Panc1 (cell line): ENCODE measurements around the gene MLPH. TPM values are rescaled to one million over a fixed set of nuclear protein-coding genes. Genes with fewer than 3 reads are reported as not detected.

Source experiments
- ATAC-seq: fragments of 200-7000 bp; cut with Tn5 transposase; 2 replicates; pipeline ENCODE4 v1.9.1; 2020; ENCODE audit warnings: mild to moderate bottlenecking, moderate library complexity
- BruUV-seq: library from RNA; stranded (reverse); fragments of 400-500 nt; replicated peaks from 2 replicates; lab custom pipeline; 2021; lab: Mats Ljungman, UMichigan
- CTCF ChIA-PET: fragments of 300-600 bp; sonication (Branson Sonifier 250); formaldehyde crosslinking; loops from one replicate; lab custom pipeline; 2022; ENCODE audit warnings: antibody characterized with exemption; lab: Charles Lee
- POLR2A ChIA-PET: fragments of 300-600 bp; sonication (Branson Sonifier 250); formaldehyde crosslinking; loops from one replicate; lab custom pipeline; 2022; ENCODE audit warnings: antibody characterized with exemption; lab: Charles Lee
- DNase-seq: peaks from one replicate; pipeline ENCODE4 v3.0.0-alpha.2; 2010; ENCODE audit warnings: low read depth, low spot score
- H3K27ac ChIP-seq: 2 replicates; pipeline ENCODE4 v1.5.1; 2011; ENCODE audit warnings: mild to moderate bottlenecking, low read length, inconsistent platforms
- H3K27me3 ChIP-seq: fragments of 200-500 bp; sonication (Bioruptor generic); 2 replicates; pipeline ENCODE4 v1.6.0; 2014; ENCODE audit warnings: low read length, inconsistent platforms; ENCODE audit not compliant: control insufficient read depth, insufficient read depth
- H3K36me3 ChIP-seq: fragments of 200-500 bp; sonication (Bioruptor generic); 2 replicates; pipeline ENCODE4 v1.5.1; 2014; ENCODE audit warnings: inconsistent platforms, mild to moderate bottlenecking, low read length, moderate library complexity; ENCODE audit not compliant: control insufficient read depth, insufficient read depth
- H3K4me1 ChIP-seq: 2 replicates; pipeline ENCODE4 v1.5.1; 2011; ENCODE audit warnings: inconsistent platforms, mild to moderate bottlenecking, low read length, moderate library complexity; ENCODE audit not compliant: control insufficient read depth, insufficient read depth
- H3K4me3 ChIP-seq, 2 experiments: 2 replicates each; pipeline ENCODE4 v1.5.1; 2011 to 2012; ENCODE audit warnings: low read depth in 2 of 2, low read length in 2 of 2, mild to moderate bottlenecking in 2 of 2, inconsistent platforms in 1 of 2, moderate library complexity in 1 of 2
- H3K9me3 ChIP-seq: fragments of 200-500 bp; sonication (Bioruptor generic); 2 replicates; pipeline ENCODE4 v1.5.1; 2014; ENCODE audit warnings: low read depth, mild to moderate bottlenecking, inconsistent platforms, low read length, moderate library complexity; ENCODE audit not compliant: control insufficient read depth, insufficient read depth
- POLR2AphosphoS5 ChIP-seq: IDR thresholded peaks from 2 replicates; pipeline ENCODE4 v1.6.1; 2012; ENCODE audit warnings: mild to moderate bottlenecking, low read depth, low read length, moderate library complexity
- SIN3A ChIP-seq: IDR thresholded peaks from 2 replicates; pipeline ENCODE4 v1.6.1; 2012; ENCODE audit warnings: low read depth, mild to moderate bottlenecking, low read length, moderate library complexity, borderline replicate concordance; ENCODE audit not compliant: insufficient read depth
- TCF7L2 ChIP-seq: IDR thresholded peaks from 2 replicates; pipeline ENCODE4 v1.6.1; 2011; ENCODE audit warnings: mild to moderate bottlenecking, low read depth, low read length, inconsistent platforms
- in situ Hi-C: cut with HindIII; loops from 2 replicates; pipeline ENCODE4 v1.10.0; 2016; ENCODE audit warnings: low sequenced_read_pairs, low pct_unique_long_range_greater_than_20kb
- intact Hi-C: fragments of 100-400 bp; cut with micrococcal nuclease; formaldehyde crosslinking; loops from one replicate; pipeline ENCODE4 v1.10.0; 2022; ENCODE audit not compliant: unreplicated experiment
- total RNA-seq: library from RNA; stranded (reverse); gene quantifications from one replicate; pipeline ENCODE4 v1.2.1, GENCODE V29; 2021; ENCODE audit not compliant: unreplicated experiment
- TF ChIP-seq, protein P1 (sequence below): fragments of 450-650 bp; IDR thresholded peaks from 2 replicates; pipeline ENCODE4 v1.5.1; 2017; ENCODE audit warnings: mild to moderate bottlenecking
- TF ChIP-seq, protein P2 (sequence below), 2 experiments: IDR thresholded peaks; 2 replicates each; pipeline ENCODE4 v1.6.1; 2011 to 2012; ENCODE audit warnings: low read depth in 2 of 2, control low read depth in 1 of 2, low read length in 1 of 2, mild to moderate bottlenecking in 1 of 2, moderate library complexity in 1 of 2; ENCODE audit not compliant: insufficient read depth in 1 of 2

Gene MLPH
- total RNA-seq, 1 experiment from 2014 or later = 60.2 TPM

DNA sequence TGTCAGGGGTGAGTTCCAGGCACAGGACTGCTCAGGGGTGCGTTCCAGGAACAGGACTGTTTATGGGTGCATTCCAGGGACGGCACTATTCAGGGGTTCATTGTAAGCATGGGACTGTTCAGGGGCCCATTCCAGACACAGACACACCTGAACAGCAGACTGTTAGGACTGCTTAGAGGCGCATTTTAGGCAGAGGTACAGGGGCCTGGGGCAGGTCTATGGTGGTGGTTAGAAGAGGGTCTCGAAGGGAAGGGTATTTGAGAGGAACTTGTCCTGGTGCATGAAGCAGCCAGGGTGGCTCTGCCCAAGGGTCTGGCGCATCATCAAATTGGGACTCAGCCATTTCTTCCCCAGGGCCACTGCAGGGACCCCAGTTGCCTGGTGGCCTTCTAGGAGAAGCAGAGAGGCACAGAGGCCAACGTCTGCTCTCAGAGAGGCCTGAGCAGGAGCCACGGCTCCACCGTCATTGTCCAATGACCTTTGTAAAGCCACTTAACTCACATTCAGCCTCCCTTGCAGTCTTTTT, 14.8 kb upstream of the MLPH start:
- ATAC-seq (no peak), DNase-seq (no peak)
- ChIA-PET CTCF (interaction anchor here (1.4 kb wide), 1 partner anchor 100 kb away, joined by 4 read pairs; no protein-coding TSS in a partner anchor), POLR2A (no interaction called here)
- peaks cover 14% of the 10 kb centered on the region for H3K4me1 ChIP-seq
- TF ChIP-seq, protein P1, sequence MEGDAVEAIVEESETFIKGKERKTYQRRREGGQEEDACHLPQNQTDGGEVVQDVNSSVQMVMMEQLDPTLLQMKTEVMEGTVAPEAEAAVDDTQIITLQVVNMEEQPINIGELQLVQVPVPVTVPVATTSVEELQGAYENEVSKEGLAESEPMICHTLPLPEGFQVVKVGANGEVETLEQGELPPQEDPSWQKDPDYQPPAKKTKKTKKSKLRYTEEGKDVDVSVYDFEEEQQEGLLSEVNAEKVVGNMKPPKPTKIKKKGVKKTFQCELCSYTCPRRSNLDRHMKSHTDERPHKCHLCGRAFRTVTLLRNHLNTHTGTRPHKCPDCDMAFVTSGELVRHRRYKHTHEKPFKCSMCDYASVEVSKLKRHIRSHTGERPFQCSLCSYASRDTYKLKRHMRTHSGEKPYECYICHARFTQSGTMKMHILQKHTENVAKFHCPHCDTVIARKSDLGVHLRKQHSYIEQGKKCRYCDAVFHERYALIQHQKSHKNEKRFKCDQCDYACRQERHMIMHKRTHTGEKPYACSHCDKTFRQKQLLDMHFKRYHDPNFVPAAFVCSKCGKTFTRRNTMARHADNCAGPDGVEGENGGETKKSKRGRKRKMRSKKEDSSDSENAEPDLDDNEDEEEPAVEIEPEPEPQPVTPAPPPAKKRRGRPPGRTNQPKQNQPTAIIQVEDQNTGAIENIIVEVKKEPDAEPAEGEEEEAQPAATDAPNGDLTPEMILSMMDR = no peak
- TF ChIP-seq POLR2AphosphoS5 (no peak), TCF7L2 (no peak), SIN3A (no peak)
- TF ChIP-seq, protein P2, sequence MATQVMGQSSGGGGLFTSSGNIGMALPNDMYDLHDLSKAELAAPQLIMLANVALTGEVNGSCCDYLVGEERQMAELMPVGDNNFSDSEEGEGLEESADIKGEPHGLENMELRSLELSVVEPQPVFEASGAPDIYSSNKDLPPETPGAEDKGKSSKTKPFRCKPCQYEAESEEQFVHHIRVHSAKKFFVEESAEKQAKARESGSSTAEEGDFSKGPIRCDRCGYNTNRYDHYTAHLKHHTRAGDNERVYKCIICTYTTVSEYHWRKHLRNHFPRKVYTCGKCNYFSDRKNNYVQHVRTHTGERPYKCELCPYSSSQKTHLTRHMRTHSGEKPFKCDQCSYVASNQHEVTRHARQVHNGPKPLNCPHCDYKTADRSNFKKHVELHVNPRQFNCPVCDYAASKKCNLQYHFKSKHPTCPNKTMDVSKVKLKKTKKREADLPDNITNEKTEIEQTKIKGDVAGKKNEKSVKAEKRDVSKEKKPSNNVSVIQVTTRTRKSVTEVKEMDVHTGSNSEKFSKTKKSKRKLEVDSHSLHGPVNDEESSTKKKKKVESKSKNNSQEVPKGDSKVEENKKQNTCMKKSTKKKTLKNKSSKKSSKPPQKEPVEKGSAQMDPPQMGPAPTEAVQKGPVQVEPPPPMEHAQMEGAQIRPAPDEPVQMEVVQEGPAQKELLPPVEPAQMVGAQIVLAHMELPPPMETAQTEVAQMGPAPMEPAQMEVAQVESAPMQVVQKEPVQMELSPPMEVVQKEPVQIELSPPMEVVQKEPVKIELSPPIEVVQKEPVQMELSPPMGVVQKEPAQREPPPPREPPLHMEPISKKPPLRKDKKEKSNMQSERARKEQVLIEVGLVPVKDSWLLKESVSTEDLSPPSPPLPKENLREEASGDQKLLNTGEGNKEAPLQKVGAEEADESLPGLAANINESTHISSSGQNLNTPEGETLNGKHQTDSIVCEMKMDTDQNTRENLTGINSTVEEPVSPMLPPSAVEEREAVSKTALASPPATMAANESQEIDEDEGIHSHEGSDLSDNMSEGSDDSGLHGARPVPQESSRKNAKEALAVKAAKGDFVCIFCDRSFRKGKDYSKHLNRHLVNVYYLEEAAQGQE (IDR thresholded peaks at IDR 0.05; ENCODE audit: insufficient read depth in 1 of 2, low read depth in 2 of 2, low read length in 1 of 2) = no peak
- H3K27ac ChIP-seq = peak overlapping the region; percentile 34
- in situ Hi-C loops = no loop called here
- H3K36me3 ChIP-seq = no peaks in the 10 kb centered on the region
- no peaks in the 10 kb centered on the region for H3K27me3 ChIP-seq
- H3K4me3 ChIP-seq = no peak overlapping the region
- intact Hi-C loops = loop anchor here (10.0 kb wide), 1 partner anchor 317 kb away; no protein-coding TSS in a partner anchor
- no peaks in the 10 kb centered on the region for H3K9me3 ChIP-seq
- BruUV-seq = no TSS peak

DNA sequence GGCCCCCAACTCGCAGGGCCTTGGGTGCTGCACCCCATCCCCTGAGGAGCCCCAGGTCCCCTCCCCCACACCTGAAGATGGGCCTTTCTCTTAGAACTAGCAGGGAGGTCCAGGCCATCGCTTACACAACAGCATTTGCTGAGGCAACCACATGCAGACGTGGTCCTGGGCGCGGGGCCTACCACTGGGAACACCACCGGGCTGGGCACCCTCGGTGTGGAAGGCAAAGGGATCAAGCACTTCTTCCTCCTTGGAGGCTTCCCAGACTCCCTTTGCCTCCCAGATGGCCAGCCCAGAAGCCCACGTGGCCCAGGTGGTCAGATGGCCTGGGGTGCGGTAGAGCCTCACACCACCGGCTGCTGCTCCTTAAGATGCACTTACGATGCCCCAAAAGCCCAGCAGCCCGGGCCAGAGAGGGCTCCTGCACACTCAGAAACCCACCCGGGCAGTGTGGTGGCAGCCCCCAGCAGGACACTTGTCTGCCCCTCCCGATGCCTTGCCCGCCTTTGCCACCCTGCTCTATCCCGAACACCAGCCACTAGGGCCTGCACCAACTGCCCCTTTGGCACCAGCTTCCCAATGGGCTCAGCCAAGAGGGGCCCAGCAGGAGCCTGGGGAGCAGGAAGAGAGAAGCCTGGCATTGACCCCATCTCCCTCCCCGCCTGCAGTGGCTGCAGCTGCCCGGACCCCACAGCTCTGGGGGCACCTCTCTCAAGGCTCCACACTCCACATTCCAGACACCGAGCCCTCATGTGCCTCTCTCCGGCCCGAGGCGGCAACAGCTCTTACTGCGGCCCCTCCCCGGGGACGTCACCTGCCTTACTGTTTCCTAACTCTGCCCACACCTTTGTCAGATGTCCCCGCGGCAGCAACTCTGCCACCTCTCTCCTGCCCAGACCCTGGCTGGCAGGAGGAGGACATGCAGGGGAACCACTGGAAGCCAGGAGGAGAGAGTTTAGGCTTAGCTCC, 13.9 kb upstream of the MLPH start:
- ChIA-PET CTCF (interaction anchor here (0.9 kb wide), 1 partner anchor 40 kb away, joined by 3 read pairs; no protein-coding TSS in a partner anchor), POLR2A (no interaction called here)
- BruUV-seq = no TSS peak
- ATAC-seq = no peak
- H3K36me3 ChIP-seq = no peaks in the 10 kb centered on the region
- TF ChIP-seq, protein P1 = no peak
- TF ChIP-seq TCF7L2 (no peak), SIN3A (no peak), POLR2AphosphoS5 (no peak)
- TF ChIP-seq, protein P2 (IDR thresholded peaks at IDR 0.05; ENCODE audit: insufficient read depth in 1 of 2, low read depth in 2 of 2, low read length in 1 of 2) = no peak
- H3K4me1 ChIP-seq = peaks cover 14% of the 10 kb centered on the region
- DNase-seq = no peak
- peak overlapping the region; percentile 45; the same call in 1 of the 2 replicates for H3K27ac ChIP-seq
- no peaks in the 10 kb centered on the region for H3K9me3 ChIP-seq
- intact Hi-C loops = loop anchor here (10.0 kb wide), 1 partner anchor 318 kb away; no protein-coding TSS in a partner anchor
- no peak overlapping the region for H3K4me3 ChIP-seq
- no peaks in the 10 kb centered on the region for H3K27me3 ChIP-seq
- in situ Hi-C loops = no loop called here
